GM18508 (cell line): ENCODE data around the gene SMIM41.

Experiments
- ATAC-seq: cut with Tn5 transposase; IDR thresholded peaks from one replicate; pipeline ENCODE4 v1.9.1; 2021; ENCODE audit warnings: moderate number of reproducible peaks; ENCODE audit not compliant: insufficient read depth, unreplicated experiment

SMIM41 gene

DNA sequence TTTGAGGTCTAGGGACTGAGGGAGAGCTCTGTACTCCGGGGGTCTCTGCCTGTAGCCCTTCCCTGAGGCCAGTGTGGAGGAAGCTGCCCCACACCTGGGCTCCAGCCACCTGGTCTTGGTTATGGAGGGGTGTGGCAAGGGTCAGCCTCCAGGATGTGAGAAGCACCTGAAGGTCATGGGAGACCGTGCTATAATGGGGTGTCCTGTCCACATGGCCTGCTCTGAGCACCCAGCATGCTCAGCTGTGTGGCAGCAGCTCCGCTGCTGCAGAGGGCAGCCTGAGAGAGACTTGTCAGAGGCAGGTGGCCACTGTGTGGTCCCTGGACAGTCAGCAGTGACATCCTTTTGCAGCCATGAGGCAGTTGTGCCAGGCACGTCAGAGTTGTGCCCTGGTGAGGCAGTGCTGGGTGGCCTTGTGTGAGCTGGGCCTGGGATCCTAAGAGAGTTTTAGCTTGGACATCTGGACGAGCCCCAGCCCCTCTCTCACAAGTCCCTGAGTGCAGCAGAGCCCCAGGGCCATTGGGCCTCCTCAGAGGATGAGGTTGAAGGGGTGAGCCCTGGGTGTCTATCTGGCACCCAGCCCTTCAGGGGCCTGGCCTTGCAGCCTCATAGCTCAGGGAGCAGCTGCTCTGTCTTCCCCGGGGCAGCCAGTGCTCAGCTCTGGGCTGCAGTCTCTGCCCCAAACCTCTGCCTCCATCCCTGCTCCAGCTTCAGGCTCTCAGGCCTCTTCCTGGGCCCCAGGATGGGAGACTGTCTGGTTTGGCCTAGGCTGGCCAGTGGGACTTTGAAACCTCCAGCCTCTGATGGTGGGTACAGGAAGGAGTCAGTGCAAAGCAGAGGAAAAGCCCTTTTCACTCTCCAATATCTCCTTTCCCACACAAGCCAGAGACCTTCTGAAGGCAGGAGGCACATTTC, 17.1 kb upstream of the SMIM41 start:
- ATAC-seq: no peak

DNA sequence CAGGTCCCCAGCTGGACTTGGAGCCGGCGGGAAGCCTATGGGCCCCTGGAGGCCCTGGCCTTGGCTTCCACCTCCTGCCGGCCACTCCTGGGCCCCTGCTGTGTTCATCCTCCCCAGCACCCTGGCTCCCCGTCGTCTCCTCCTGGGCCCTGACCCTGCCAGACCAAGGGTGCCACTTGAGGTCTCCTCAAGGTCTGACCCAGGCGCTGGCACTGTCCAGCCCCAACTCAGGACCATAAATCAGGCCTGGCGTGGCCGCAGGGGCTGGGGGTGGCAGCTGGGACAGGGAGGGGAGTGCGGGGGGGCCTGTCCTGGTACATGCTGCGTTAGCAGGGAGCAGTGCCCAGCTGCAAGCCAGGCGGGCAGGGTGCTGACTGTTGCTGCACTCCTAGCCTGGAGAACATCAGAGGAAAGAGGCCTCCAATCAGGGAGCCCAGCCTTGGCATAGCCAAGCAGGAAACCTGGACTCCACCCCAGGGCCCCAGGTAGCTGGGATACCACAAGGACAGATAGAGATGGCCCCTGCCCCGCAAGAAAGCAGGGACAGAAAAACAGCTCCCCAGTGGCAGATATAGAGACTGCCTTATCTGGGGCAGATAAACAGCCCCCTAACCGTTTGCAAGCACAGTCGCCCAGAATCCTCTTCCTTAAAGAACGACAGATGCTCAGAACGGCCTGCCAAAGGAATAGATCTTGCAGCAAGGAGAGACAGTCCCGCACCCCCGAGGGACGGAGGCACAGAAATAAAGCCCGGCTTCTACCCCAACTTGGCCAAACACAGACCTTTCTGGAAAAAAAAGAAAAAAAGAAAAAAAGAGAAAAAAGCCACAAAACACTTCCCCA, 16.2 kb upstream of the SMIM41 start:
- no peak for ATAC-seq

DNA sequence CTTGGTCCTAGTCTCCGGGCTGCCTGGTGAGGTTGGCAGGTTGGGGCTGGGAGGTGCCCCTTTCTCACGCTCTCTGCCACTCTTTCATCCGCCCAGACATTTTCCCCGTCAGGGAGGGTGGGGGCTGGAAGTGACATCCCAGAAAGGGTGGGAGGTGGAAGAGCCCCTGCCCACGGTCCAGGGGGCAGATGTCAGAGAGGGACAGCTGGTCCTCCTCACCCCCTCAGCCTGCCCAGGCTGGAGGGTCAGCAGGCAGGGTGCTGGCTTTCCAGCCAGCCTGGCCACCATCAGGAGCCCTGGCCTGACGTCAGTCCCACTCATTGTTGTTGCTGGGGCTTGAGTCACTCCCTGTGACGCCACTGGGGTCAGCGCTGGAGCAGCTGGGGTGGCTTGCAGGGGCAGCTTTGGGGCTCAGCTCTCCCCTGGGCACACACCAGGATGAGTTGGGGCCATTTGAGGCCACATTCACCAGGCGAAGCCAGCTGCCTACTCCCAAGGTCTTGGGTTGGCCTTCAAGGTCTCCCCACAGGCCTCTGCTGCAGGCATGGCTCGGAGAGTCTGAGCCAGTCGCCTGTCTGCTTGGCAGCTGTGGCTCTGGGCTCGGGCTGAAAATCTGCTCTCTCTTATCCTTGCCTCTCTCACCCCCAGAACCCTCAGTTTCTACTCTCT, 15.4 kb upstream of the SMIM41 start:
- ATAC-seq: no peak

DNA sequence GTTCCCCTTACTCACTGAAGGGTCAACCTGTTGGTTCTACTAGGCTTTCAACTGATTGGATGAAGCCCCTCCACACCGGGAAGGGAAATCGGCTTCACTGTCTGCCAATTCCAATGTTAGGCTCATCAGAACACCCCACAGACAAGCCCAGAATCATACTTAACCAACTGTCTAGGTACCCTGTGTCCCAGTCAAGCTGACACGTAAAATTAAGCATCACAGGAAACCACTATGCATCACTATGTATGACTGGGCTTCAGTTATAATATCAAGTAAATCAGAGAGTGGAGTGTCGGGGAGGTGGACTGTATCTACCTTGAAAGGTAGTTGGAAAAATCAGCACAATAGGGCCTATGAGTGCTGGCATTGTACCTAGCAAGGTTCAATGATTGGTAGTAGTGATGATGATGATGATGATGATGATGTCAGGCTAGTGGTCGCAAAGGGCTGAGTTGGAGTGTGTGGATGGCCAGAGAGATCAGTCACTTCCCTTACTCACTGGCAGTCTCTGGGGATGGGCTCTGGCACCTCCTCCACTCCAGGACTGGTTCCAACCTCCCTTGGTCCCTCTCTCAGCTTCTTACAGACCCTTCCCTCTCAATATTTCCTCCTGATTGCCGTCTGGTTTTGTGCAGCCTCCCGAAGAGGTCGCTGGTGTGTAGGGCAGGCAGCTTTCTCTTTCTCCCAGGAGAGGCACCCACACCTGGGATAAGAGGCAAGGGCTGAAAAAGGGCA, 13.0 kb upstream of the SMIM41 start:
- ATAC-seq: no peak

DNA sequence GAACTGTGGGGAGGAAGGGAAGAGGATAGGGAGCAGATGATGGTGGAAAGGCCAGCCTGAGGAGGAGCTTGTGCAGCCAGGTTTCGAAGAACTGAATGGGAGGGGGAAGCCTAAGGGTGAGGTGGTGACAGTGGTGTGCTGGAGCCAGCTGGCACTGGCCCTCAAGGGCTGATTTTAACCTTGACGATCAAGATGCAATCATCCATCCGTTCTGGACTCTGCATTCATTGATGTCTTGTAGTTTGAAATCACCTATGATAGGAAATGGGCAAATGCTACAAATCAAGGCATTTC, 12.5 kb upstream of the SMIM41 start:
- ATAC-seq: no peak

DNA sequence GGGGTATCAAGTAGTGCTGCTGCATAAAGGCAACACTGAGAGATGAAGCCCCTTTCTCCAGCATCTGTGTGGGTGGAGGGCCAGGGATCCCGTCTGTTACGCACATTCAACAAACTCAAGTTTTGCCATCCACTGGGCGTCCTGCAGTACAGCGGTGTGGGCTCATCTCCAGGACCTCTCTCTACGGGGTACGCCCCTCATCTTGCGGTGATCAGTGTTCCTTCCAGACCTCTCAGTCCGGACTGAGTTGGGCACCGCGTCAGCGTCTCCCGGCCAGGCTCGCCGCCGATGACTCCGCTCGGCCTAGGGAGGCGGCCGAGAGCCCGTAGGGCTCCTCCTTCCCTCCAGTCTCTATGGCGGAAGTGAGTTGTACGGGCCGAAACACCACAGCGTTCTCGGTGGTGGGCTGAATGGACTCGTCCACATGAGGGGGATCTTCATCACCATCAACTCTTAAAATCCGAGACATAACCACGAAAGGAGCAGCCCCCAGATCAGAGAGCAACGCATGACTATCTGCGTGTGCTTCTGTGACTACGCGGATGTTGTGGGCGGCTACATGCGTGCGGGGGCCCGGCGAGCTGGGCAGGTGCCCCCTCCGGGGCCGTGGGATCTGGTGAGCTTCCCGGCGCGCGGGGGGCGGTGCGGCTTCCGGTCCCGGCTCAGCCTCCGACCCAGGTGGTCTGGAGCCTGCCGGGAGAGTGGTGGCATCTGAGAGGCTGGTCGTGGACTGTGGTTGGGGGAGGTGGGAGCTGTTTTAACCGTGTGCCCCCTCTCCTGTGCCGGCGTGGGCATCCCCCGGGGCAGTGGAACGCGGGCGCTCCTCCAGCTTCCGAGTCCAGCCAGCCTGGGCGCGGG, 9.9 kb upstream of the SMIM41 start, which contains the start of gene ATG101:
ATG101 (plus strand) TSS at position 652 of the 858 bp plus-strand sequence. CDS start 3,673 bp downstream, outside the sequence.
- ATAC-seq: peak; percentile 69

DNA sequence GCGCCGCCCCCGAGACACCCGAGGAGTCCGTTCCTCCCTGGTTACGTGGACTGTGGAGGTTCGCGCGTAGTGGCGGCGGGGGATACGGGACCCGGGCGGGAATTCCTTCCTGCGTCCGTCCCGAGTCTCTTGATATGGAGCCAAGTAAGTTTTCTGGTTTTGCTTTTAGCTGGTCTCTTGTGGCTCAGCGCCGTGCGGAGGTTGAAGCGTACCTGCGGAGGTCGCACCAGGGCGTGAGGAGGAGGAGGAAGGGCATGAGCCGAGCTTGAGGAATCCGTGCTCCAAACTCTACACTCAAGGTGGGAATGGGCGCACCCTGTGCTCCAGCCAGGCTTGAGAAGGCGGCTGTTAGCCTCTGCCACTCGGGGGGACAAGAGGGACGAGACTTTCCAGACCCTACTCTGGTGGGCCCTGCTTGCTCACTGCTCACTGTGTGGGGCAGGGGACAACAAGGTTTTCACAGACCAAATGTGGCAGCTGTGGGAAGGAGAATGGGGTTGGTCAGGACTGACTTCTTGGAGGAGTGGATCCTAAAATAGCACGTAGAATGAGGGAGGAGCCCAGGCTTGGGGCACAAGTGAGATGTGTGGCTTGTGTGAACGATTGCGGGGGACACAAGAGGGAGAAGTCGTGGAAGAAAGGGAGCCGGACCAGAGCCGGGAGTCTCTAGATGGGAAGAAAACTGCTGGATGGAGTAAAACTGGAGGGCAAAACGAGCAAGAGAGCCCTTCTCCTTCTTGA, 9.1 kb upstream of the SMIM41 start:
- ATAC-seq: peak; percentile 6

DNA sequence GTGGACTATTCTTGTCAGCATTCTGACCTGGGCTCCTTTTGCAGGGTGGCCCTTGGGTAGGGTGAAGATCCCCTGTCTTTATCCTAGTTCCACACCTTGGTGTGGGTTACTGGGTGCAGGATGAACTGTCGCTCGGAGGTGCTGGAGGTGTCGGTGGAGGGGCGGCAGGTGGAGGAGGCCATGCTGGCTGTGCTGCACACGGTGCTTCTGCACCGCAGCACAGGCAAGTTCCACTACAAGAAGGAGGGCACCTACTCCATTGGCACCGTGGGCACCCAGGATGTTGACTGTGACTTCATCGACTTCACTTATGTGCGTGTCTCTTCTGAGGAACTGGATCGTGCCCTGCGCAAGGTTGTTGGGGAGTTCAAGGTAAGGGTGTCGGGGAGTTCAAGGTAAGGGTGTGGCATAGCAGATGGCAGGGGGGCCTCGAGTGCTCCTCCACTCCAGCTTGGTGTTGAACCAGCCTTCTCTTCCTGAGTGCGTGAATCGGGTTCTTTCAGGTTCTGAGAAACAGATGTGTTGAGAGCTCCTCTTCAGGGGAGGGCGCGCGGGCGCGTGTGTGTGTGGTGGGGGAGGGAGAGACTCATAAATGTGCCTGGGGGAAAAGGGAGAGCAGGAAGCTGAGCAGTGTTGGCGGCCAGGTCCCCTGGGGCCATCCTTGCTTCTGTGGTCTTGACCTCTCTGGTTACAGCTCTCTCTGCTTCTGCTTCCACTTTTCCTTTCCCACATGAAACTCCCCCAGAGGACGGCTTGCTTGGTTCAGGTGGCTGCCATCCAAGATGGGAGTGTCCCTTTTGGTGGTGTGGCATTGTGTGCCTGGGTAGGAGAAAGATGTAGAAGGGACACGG, 5.7 kb upstream of the SMIM41 start:
- ATAC-seq: no peak

DNA sequence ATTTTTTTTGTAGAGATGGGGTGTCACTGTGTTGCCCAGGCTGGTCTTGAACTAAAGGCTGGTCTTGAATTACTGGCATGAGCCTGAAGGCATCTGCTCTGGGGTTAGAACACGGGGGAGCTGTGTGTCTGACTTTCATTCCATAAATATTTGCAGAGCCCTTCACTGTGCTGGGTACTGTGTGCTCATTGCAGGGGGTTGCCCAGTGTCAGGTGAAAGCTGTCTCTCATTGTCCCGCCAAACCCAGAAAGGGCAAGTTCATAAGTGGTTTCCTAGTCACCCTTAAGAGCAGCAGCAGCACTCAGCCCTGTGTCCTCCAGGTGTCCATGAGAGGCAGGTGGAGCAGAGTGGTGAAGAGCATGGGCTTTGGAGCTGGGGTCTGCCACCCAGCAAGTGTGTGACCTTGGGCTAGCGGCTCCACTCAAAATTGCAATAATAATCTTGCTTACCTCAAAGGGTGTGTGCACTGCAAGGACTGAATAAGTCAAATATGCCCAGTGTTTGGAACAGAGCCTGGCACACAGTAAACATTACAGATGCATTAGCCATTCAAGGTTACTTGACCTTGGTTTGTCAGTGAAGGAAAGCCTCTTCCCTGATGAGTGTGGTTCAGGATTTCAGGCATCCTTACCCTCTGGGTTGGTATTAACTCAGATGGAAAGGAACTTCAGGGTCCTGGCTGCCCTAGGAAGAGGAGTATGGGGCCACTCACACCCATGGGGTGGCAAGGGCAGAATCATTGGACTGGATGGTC, 4.4 kb upstream of the SMIM41 start:
- ATAC-seq: no peak

DNA sequence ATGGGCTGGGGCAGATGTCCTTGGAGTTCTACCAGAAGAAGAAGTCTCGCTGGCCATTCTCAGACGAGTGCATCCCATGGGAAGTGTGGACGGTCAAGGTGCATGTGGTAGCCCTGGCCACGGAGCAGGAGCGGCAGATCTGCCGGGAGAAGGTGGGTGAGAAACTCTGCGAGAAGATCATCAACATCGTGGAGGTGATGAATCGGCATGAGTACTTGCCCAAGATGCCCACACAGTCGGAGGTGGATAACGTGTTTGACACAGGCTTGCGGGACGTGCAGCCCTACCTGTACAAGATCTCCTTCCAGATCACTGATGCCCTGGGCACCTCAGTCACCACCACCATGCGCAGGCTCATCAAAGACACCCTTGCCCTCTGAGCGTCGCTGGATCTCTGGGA, 2.7 kb upstream of the SMIM41 start:
- ATAC-seq: no peak

DNA sequence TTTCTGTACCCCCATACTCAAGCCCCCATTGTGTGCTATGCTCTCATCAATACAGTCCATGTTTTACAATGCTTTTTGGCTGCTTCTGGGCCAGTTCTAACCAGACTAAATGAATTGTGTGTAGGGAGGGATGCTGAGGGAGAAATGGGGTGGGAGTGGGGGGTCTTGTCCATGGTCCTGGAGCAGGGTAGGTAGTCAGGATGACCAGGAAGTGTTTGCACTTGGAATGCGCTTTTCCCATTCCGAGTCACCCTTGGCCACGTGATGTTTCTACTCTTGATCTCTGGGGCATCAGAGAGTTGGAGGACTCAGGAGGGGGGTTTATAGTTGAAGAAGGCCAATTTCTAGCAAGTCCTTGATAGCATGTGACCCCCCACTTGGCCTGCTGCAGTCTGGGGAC, 1.2 kb upstream of the SMIM41 start:
- ATAC-seq: no peak

DNA sequence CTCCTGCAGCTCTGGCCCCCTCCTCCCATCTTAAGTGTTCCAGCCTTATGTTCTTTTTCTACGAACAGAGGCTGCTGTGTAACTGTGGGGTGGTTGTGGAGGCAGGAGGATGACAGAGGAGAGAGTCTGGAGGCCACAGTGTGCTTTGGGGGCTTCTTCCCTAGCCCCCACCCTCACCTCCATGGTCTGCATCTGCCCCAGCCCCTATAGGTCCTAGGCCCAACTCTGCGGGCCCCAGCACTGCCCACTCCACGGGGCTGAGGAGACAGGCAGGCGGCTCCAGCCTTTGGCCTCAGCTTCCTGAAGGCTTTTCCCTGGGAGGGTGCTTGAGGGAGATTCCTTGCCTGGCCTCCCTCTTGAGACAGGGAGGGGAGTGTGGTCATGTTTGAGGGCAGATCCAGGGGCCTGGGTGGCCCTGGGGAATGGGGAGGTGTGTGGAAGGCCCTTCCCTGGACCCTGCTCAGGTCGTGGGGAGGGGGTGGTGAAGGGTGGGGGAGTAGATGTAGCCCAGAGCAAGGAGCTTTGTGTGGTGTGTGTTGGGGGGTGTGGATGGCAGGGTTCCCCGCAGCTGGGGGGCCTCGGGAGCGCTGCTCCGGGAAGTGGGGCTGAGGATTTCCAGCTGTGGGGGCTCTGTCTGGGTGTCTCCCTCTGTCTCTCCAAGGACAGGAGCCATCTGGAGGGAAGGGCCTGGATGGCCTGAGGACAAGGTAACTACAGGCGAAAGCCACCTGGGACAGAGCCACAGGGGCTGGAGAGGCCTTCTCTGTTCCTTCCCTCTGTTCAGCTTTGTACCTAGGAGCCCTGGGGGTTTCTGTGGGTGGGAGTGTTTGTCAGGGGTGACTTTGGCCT, 1.1 kb downstream of the SMIM41 start:
- ATAC-seq: no peak

DNA sequence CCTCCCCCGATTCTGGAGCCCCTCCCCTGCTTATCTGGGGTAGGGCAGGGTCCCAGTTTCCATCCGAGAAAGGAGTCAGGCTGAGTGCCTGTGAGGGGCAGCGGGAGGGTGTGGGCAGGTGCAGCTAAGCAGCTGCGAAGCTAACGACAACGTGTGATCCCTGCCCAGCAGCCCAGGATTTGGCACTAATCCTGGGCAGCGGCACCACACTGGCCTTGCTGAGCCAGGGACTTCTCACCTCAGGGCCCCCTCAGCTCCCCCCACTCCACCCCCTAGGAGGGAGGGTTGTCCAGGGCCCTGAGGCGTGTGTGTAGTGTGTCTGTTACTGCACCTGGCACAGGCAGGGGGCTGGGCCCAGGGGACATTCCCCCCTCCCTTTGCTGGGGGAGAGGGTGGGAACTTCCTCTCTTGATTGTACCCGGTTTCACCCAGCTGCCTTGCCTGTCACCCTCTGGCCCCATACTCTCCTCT, 1.8 kb downstream of the SMIM41 start:
- peak; percentile 57 for ATAC-seq

DNA sequence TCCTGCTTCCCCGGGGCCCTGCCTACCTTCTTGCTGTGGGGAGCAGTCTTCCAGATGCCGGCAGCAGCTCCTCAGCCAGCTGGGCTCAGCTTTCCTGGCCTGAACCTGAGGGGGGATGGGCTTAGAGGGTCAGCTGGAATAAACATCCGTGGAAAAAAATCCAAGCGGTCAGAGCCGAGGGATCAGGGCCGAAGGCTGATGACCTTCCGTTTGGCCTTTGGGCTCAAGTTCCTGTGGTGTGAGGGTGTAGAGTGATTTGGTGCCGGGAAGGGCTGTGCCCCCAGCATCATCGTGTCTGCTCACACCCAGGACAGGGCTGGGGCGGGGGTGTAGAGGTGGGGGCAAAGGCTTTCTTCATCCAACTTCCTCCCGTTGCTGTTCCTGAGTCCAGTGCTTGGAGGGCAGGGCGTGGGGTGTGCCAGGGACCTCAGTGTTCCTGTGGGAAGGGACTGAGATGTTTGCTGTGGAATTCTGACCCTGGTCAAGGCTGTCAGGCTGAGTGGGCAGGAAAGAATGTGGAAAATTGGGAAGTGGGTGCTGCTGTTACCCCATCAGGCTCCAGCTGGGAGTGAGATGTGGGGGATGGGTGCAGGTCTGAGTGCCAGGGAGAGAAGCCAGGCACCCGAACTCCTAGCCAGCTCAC, 2.6 kb downstream of the SMIM41 start:
- no peak for ATAC-seq

DNA sequence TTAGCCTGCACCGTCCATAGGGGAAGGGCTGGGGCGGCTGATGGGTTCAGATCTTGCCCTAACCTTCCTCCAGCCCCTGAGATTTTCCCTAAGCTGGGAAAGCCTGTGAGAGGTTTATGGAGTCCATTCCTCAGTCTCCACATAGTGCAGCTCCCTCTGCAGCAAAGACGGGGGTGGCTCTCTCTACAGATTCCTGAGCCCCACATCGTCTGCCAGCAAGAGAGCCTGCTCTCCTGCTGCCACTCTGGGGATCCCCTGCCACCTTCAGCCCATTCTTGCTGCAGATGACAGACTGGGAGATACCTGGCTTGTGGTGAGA, 3.1 kb downstream of the SMIM41 start:
- no peak for ATAC-seq
